ENCODE results near the gene SDS. TPM values are rescaled to one million over a fixed set of nuclear protein-coding genes. Genes with fewer than 3 reads are reported as not detected.

Gene SDS
- total and polyA plus RNA-seq, 2 donors (not counting 1 experiment from before 2014, with no cell fraction given), result 0.09 TPM; not detected in 1

- no peaks in the 10 kb centered on the region for H4K20me1 ChIP-seq (ENCODE audit: control insufficient read depth, insufficient read depth, low read length, poor library complexity, severe bottlenecking)
- H3K9me3 ChIP-seq (ENCODE audit: control extremely low read depth in 1 of 3, control insufficient read depth in 2 of 3, insufficient read depth in 1 of 3, low read length in 2 of 3), result peaks cover 0 to 3% (median 0%) of the 10 kb centered on the region in 3 donors
- CTCF ChIA-PET, result interaction anchor here (0.8 to 1.5 kb wide), 3 partner anchors 9 to 239 kb away, joined by 3 to 4 read pairs (median 3); no protein-coding TSS in a partner anchor
- Mint-ChIP-seq H3K9me3 (ENCODE audit: insufficient read depth) (no peaks in the 10 kb centered on the region), H3K27me3 (peaks cover 14% of the 10 kb centered on the region), H3K4me1 (peaks cover 12% of the 10 kb centered on the region), H3K4me3 (no peak overlapping the region), H3K27ac (no peak overlapping the region)
- H2AFZ ChIP-seq (ENCODE audit: insufficient read depth, low read depth, low read length, poor library complexity, severe bottlenecking), result no peak overlapping the region
- POLR2A ChIA-PET, result interaction anchor here (0.6 kb wide), 2 partner anchors 36 to 51 kb away, joined by 3 read pairs; no protein-coding TSS in a partner anchor
- peaks cover 0 to 4% (median 0%) of the 10 kb centered on the region in 4 experiments for H3K27me3 ChIP-seq (replicated peaks in 1 of 4; ENCODE audit: control extremely low read depth in 1 of 4, control insufficient read depth in 3 of 4, insufficient read depth in 4 of 4, low read length in 3 of 4)
- no peak overlapping the region for H3K27ac ChIP-seq (ENCODE audit: low read length in 2 of 2)
- intact Hi-C loops (cut with micrococcal nuclease), result no loop called here
- no peak for DNase-seq
- no peak overlapping the region for H3K9ac ChIP-seq (ENCODE audit: low read length)
- H3K36me3 ChIP-seq (replicated peaks in 1 of 2; ENCODE audit: control extremely low read depth in 1 of 2, control insufficient read depth in 1 of 2, extremely low read depth in 1 of 2, insufficient read depth in 2 of 2, low read length in 1 of 2), result no peaks in the 10 kb centered on the region
- H3K79me2 ChIP-seq (ENCODE audit: control insufficient read depth, insufficient read depth, low read length), result no peaks in the 10 kb centered on the region
- H3K4me1 ChIP-seq (ENCODE audit: control insufficient read depth in 2 of 2, insufficient read depth in 2 of 2, low read length in 2 of 2), result peaks cover 0 to 8% of the 10 kb centered on the region in 2 donors
- no peak for TF ChIP-seq CTCF (IDR thresholded peaks at IDR 0.05)
- no peak for TF ChIP-seq EZH2 (IDR thresholded peaks at IDR 0.05; ENCODE audit: borderline replicate concordance, insufficient read depth, low read depth, low read length, poor library complexity, severe bottlenecking)
- 70% methylated on average over 3 of the region's 11 CpGs for WGBS (ENCODE audit: insufficient coverage)
- no peak overlapping the region for H3K4me3 ChIP-seq (ENCODE audit: control extremely low read depth in 1 of 5, extremely low read depth in 1 of 5, insufficient read depth in 1 of 5, low read depth in 2 of 5, low read length in 4 of 5)
- no peak for ATAC-seq (ENCODE audit: low read depth)
- H3K4me2 ChIP-seq (replicated peaks; ENCODE audit: low read depth, low read length, poor library complexity, severe bottlenecking), result no peak overlapping the region
Observed at GRCh38 chr12:113413488-113413939, 9.8 kb upstream of the SDS start.

- intact Hi-C loops (cut with micrococcal nuclease), result no loop called here
- H3K9me3 Mint-ChIP-seq (ENCODE audit: insufficient read depth), result no peaks in the 10 kb centered on the region
- H3K4me1 Mint-ChIP-seq, result no peaks in the 10 kb centered on the region
- no peak overlapping the region for H3K27ac ChIP-seq (ENCODE audit: low read length in 2 of 2)
- ChIA-PET POLR2A (no interaction called here), CTCF (no interaction called here)
- 79% methylated on average over 4 of the region's 9 CpGs for WGBS (ENCODE audit: insufficient coverage)
- H3K9ac ChIP-seq (ENCODE audit: low read length), result no peak overlapping the region
- peaks cover 10% of the 10 kb centered on the region for H3K27me3 Mint-ChIP-seq
- no peaks in the 10 kb centered on the region for H4K20me1 ChIP-seq (ENCODE audit: control insufficient read depth, insufficient read depth, low read length, poor library complexity, severe bottlenecking)
- ATAC-seq (ENCODE audit: low read depth), result no peak
- no peak for DNase-seq
- H3K4me3 ChIP-seq (ENCODE audit: control extremely low read depth in 1 of 5, extremely low read depth in 1 of 5, insufficient read depth in 1 of 5, low read depth in 2 of 5, low read length in 4 of 5), result no peak overlapping the region
- no peak overlapping the region for H2AFZ ChIP-seq (ENCODE audit: insufficient read depth, low read depth, low read length, poor library complexity, severe bottlenecking)
- no peaks in the 10 kb centered on the region for H3K36me3 ChIP-seq (replicated peaks in 1 of 2; ENCODE audit: control extremely low read depth in 1 of 2, control insufficient read depth in 1 of 2, extremely low read depth in 1 of 2, insufficient read depth in 2 of 2, low read length in 1 of 2)
- no peaks in the 10 kb centered on the region for H3K4me1 ChIP-seq (ENCODE audit: control insufficient read depth in 2 of 2, insufficient read depth in 2 of 2, low read length in 2 of 2)
- peaks cover 0 to 4% (median 0%) of the 10 kb centered on the region in 4 experiments for H3K27me3 ChIP-seq (replicated peaks in 1 of 4; ENCODE audit: control extremely low read depth in 1 of 4, control insufficient read depth in 3 of 4, insufficient read depth in 4 of 4, low read length in 3 of 4)
- H3K4me2 ChIP-seq (replicated peaks; ENCODE audit: low read depth, low read length, poor library complexity, severe bottlenecking), result no peak overlapping the region
- TF ChIP-seq CTCF (IDR thresholded peaks at IDR 0.05), result no peak
- no peak for TF ChIP-seq EZH2 (IDR thresholded peaks at IDR 0.05; ENCODE audit: borderline replicate concordance, insufficient read depth, low read depth, low read length, poor library complexity, severe bottlenecking)
- no peaks in the 10 kb centered on the region for H3K79me2 ChIP-seq (ENCODE audit: control insufficient read depth, insufficient read depth, low read length)
- H3K27ac Mint-ChIP-seq, result no peak overlapping the region
- no peak overlapping the region for H3K4me3 Mint-ChIP-seq
- no peaks in the 10 kb centered on the region for H3K9me3 ChIP-seq (ENCODE audit: control extremely low read depth in 1 of 3, control insufficient read depth in 2 of 3, insufficient read depth in 1 of 3, low read length in 2 of 3)
Observed at GRCh38 chr12:113409462-113410124, 5.9 kb upstream of the SDS start.

Data from B cell (primary cell).